GM12875 (cell line): ENCODE results near the gene NR3C1.

ENCODE experiments used
- H3K4me3 ChIP-seq: one replicate; pipeline ENCODE4 v1.5.1; 2011; ENCODE audit warnings: low read depth, low read length, control low read depth
- TF ChIP-seq, protein P1 (sequence below): IDR thresholded peaks from 2 replicates; pipeline ENCODE4 v1.5.1; 2011; ENCODE audit warnings: low read depth, mild to moderate bottlenecking, control low read depth, inconsistent platforms, low read length, moderate library complexity, borderline replicate concordance; ENCODE audit not compliant: insufficient read depth

The NR3C1 gene

GRCh38 chr5:143403593-143404415 lies at the start of gene NR3C1:
Gene NR3C1 (minus strand): TSS chr5:143403686. CDS start chr5:143400839, 2,847 bp downstream.
- TF ChIP-seq, protein P1, sequence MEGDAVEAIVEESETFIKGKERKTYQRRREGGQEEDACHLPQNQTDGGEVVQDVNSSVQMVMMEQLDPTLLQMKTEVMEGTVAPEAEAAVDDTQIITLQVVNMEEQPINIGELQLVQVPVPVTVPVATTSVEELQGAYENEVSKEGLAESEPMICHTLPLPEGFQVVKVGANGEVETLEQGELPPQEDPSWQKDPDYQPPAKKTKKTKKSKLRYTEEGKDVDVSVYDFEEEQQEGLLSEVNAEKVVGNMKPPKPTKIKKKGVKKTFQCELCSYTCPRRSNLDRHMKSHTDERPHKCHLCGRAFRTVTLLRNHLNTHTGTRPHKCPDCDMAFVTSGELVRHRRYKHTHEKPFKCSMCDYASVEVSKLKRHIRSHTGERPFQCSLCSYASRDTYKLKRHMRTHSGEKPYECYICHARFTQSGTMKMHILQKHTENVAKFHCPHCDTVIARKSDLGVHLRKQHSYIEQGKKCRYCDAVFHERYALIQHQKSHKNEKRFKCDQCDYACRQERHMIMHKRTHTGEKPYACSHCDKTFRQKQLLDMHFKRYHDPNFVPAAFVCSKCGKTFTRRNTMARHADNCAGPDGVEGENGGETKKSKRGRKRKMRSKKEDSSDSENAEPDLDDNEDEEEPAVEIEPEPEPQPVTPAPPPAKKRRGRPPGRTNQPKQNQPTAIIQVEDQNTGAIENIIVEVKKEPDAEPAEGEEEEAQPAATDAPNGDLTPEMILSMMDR = peak; percentile 80
- peak within 1 kb of the TSS; percentile 95 for H3K4me3 ChIP-seq

GRCh38 chr5:143449772-143450171 lies 46.3 kb upstream of the NR3C1 start:
- TF ChIP-seq, protein P1 = no peak
- H3K4me3 ChIP-seq = no peak overlapping the region

DNA sequence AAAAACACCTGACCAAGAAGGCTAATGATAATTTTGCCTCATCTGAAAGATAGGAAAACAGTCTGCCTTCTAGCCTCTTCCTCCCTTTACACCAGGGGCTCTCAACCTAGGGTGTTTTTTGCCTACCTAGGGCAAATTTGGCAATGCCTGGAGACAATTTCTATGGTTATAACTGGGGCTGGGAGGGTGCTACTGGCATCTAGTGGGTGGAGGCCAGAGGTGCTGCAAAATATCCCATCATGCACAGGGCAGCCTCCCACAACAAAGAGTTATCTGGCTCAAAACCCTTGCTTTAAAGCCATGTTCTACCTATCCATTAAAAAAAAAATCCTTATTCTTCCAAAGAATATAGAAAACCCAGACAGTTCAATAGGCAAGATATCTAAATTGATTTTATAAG lies 45.0 kb upstream of the NR3C1 start:
- TF ChIP-seq, protein P1 = no peak
- H3K4me3 ChIP-seq = no peak overlapping the region

DNA sequence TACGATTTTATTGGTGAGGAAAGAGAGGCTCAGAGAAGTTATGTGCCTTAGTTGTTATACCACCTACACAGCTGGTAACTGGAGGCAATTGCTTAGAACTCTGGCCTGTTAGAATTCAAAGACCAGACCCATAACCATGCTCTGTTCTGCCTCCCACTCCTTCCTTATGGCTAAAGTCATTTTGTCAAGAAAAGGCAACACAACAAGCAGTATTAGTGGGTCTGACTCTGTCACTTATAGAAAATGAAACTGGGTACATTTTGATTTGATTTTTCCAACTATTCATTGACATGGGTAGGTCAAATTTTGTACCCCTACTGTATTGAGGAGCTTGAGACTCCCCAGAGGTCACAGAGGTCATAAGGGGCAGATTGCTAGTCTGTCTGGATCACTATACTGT lies 44.5 kb upstream of the NR3C1 start:
- H3K4me3 ChIP-seq = no peak overlapping the region
- TF ChIP-seq, protein P1 = no peak

GRCh38 chr5:143446535-143447226 lies 43.2 kb upstream of the NR3C1 start:
- TF ChIP-seq, protein P1 = no peak
- H3K4me3 ChIP-seq = no peak overlapping the region

DNA sequence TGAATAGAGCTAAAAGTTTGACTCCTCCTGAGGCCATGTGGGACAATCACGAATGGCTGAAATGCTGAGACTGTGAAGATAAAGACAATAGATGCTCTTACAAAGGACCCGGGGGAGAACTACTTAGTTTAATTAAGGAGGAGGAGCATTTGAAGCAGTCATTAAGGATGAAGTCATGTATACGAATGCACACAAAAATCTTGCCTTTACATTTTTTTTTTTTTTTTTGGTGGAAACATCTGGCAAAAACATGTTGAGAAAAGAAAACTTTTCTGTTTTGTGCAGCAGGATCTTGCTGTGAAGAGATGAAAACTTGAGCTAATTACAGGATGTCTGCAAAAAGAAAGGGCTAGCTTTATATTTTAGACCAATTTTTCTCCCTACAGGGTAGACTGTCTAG lies 42.3 kb upstream of the NR3C1 start:
- no peak overlapping the region for H3K4me3 ChIP-seq
- TF ChIP-seq, protein P1 = no peak
